Osteocyte (in vitro differentiated cells): Measurements from ENCODE around the gene ATE1. TPM values are rescaled to one million over a fixed set of nuclear protein-coding genes. Genes with fewer than 3 reads are reported as not detected.
"Not testable (repeated sequence)": the region's sequence is repeated elsewhere in the genome, so short reads cannot be mapped to it uniquely, and the experiment has no call there.

Experiments used
- DNase-seq: peaks from one replicate; pipeline ENCODE4 v3.0.0; 2021; ENCODE audit warnings: mixed read lengths; ENCODE audit not compliant: unreplicated experiment; ENCODE audit errors: extremely low spot score
- H3K27ac Mint-ChIP-seq: one replicate; pipeline ENCODE4 v1.8.0; 2021; ENCODE audit warnings: mild to moderate bottlenecking, mixed read lengths; ENCODE audit not compliant: unreplicated experiment
- H3K27me3 Mint-ChIP-seq: one replicate; pipeline ENCODE4 v1.8.0; 2021; ENCODE audit warnings: mixed read lengths; ENCODE audit not compliant: unreplicated experiment
- H3K36me3 Mint-ChIP-seq: one replicate; pipeline ENCODE4 v1.8.0; 2021; ENCODE audit warnings: mixed read lengths; ENCODE audit not compliant: unreplicated experiment
- H3K4me1 Mint-ChIP-seq: one replicate; pipeline ENCODE4 v1.8.0; 2021; ENCODE audit warnings: mixed read lengths; ENCODE audit not compliant: unreplicated experiment
- H3K4me3 Mint-ChIP-seq: one replicate; pipeline ENCODE4 v1.8.0; 2021; ENCODE audit warnings: mild to moderate bottlenecking, moderate library complexity, mixed read lengths; ENCODE audit not compliant: unreplicated experiment
- H3K9me3 Mint-ChIP-seq: one replicate; pipeline ENCODE4 v1.8.0; 2021; ENCODE audit warnings: mixed read lengths; ENCODE audit not compliant: unreplicated experiment
- CTCF ChIP-seq: fragments of 200-600 bp; sonication (generic); IDR thresholded peaks from 2 replicates; pipeline ENCODE4 v1.5.0; 2021; ENCODE audit warnings: antibody characterized with exemption, mild to moderate bottlenecking, moderate library complexity
- total RNA-seq: library from RNA; stranded (reverse); gene quantifications from 2 replicates; pipeline ENCODE4 v1.2.1, GENCODE V29; 2021

Gene ATE1
- total RNA-seq, 1 donor from 2014 or later: 29.0 TPM

DNA sequence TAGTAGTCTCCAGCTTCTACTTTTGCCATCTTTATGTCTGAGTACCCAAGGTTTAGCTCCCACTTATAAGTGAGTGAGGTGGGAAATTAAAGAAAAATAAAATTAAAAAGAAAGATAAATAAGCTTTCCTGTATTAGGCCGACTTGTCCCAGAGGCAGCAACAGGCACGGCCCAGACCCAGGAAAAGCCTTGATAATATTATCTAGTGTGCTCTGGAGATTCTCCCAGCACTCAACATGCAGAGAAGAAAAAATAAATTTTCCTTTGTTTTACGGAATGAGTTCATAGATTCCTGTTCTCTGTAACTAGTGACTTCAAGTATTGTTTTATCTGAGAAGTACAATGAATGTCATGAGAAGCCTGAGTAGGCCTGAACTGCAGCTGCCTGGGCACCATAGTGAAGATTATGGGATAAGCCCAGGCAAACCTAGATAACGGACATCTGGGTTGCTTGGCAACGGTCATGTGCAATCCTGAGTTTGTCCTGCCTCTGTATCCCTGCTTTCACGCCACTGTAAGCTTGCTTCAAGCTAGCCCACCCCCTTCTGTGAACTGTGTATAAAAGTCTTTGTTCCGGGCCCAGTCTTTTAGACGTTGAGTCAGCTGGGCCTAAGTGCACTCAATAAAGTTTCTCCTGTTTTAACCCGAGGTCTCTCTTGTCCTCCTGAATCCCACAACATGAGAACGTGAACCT, 6.4 kb downstream of the ATE1 start:
- Mint-ChIP-seq H3K4me1 (peaks cover 26% of the 10 kb centered on the region), H3K27ac (no peak overlapping the region), H3K27me3 (no peaks in the 10 kb centered on the region), H3K36me3 (peaks cover 28% of the 10 kb centered on the region), H3K4me3 (no peak overlapping the region), H3K9me3 (no peaks in the 10 kb centered on the region)
- no peak for DNase-seq
- TF ChIP-seq CTCF: no peak

GRCh38 chr10:121919666-121920065, 8.2 kb downstream of the ATE1 start:
- Mint-ChIP-seq H3K4me3 (no peak overlapping the region), H3K27ac (no peak overlapping the region)

DNA sequence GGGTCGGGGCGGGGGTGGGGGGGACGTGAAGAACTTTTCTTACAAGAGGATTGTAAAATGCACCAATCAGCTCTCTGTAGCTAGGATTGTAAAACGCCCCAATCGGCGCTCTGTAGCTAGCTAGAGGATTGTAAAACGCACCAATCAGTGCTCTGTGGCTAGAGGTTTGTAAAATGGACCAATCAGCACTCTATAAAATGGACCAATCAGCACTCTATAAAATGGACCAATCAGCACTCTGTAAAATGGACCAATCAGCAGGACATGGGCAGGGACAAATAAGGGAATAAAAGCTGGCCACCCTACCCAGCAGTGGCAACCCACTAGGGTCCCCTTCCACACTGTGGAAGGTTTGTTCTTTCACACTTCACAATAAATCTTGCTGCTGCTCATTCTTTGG, 9.0 kb downstream of the ATE1 start:
- Mint-ChIP-seq H3K4me1 (peaks cover 16% of the 10 kb centered on the region), H3K36me3 (peaks cover 42% of the 10 kb centered on the region)
- not testable (repeated sequence) for H3K27me3 Mint-ChIP-seq, DNase-seq, H3K9me3 Mint-ChIP-seq, H3K27ac Mint-ChIP-seq, H3K4me3 Mint-ChIP-seq

More at GRCh38 chr10:121919666-121920065, 8.2 kb downstream of the ATE1 start:
- no peak for DNase-seq
- Mint-ChIP-seq H3K36me3 (peaks cover 39% of the 10 kb centered on the region), H3K4me1 (peaks cover 16% of the 10 kb centered on the region), H3K27me3 (no peaks in the 10 kb centered on the region), H3K9me3 (no peaks in the 10 kb centered on the region)
- no peak for TF ChIP-seq CTCF

- DNase-seq: no peak
- peaks cover 36% of the 10 kb centered on the region for H3K36me3 Mint-ChIP-seq
- H3K4me3 Mint-ChIP-seq: no peak overlapping the region
- H3K27me3 Mint-ChIP-seq: no peaks in the 10 kb centered on the region
- H3K9me3 Mint-ChIP-seq: no peaks in the 10 kb centered on the region
- H3K27ac Mint-ChIP-seq: no peak overlapping the region
- TF ChIP-seq CTCF: no peak
- peaks cover 19% of the 10 kb centered on the region for H3K4me1 Mint-ChIP-seq
These were observed 13.2 kb downstream of the ATE1 start for GRCh38 chr10:121914661-121915060.

GRCh38 chr10:121911421-121911697, 16.5 kb downstream of the ATE1 start:
- peak; percentile 23 for DNase-seq
- peaks cover 5% of the 10 kb centered on the region for H3K4me1 Mint-ChIP-seq
- no peak overlapping the region for H3K4me3 Mint-ChIP-seq
- H3K36me3 Mint-ChIP-seq: peaks cover 36% of the 10 kb centered on the region
- no peaks in the 10 kb centered on the region for H3K27me3 Mint-ChIP-seq
- no peak for TF ChIP-seq CTCF
- peak overlapping the region; percentile 81 for H3K27ac Mint-ChIP-seq
- H3K9me3 Mint-ChIP-seq: no peaks in the 10 kb centered on the region
